HEK293T (cell line): Measurements from ENCODE around the gene SCN4A.
"Not testable (repeated sequence)": the region's sequence is repeated elsewhere in the genome, so short reads cannot be mapped to it uniquely, and the experiment has no call there.

Experiments used
- CTCF ChIA-PET: fragments of 350-600 bp; formaldehyde crosslinking; extraction: SDS; loops from one replicate; lab custom pipeline; 2021; ENCODE audit warnings: antibody characterized with exemption, inconsistent platforms; lab: Yijun Ruan, JAX
- POLR2A ChIA-PET: fragments of 350-600 bp; formaldehyde crosslinking; extraction: SDS; loops from one replicate; lab custom pipeline; 2020; ENCODE audit warnings: antibody characterized with exemption, inconsistent platforms; lab: Yijun Ruan, JAX
- DNase-seq: peaks from one replicate; pipeline ENCODE4 v3.0.0; 2012; ENCODE audit warnings: mixed read lengths; ENCODE audit errors: extremely low spot score
- ARNT ChIP-seq: fragments of 450-650 bp; IDR thresholded peaks from 2 replicates; pipeline ENCODE4 v1.6.1; 2017; ENCODE audit warnings: mild to moderate bottlenecking
- BHLHE40 ChIP-seq: fragments of 450-650 bp; IDR thresholded peaks from 2 replicates; pipeline ENCODE4 v1.6.1; 2016; ENCODE audit warnings: mild to moderate bottlenecking, moderate library complexity, borderline replicate concordance
- CTBP1 ChIP-seq: fragments of 450-650 bp; IDR thresholded peaks from 2 replicates; pipeline ENCODE4 v1.6.1; 2016; ENCODE audit warnings: borderline replicate concordance
- ELF4 ChIP-seq: fragments of 450-650 bp; IDR thresholded peaks from 2 replicates; pipeline ENCODE4 v1.6.1; 2017; ENCODE audit warnings: antibody characterized with exemption
- FOXA1 ChIP-seq: fragments of 450-650 bp; IDR thresholded peaks from 2 replicates; pipeline ENCODE4 v1.6.1; 2016; ENCODE audit warnings: mild to moderate bottlenecking
- FOXK2 ChIP-seq: fragments of 450-650 bp; IDR thresholded peaks from 2 replicates; pipeline ENCODE4 v1.6.1; 2016; ENCODE audit warnings: mild to moderate bottlenecking
- FOXM1 ChIP-seq: fragments of 450-650 bp; IDR thresholded peaks from 2 replicates; pipeline ENCODE4 v1.6.1; 2017; ENCODE audit warnings: mild to moderate bottlenecking, borderline replicate concordance
- HDGF ChIP-seq: fragments of 450-650 bp; IDR thresholded peaks from 2 replicates; pipeline ENCODE4 v1.6.1; 2017; ENCODE audit warnings: antibody characterized with exemption, borderline replicate concordance
- L3MBTL2 ChIP-seq: fragments of 450-650 bp; conservative IDR thresholded peaks from 2 replicates; pipeline ENCODE4 v1.6.1; 2016; ENCODE audit warnings: mild to moderate bottlenecking
- LEF1 ChIP-seq: fragments of 450-650 bp; IDR thresholded peaks from 2 replicates; pipeline ENCODE4 v1.6.1; 2017; ENCODE audit warnings: mild to moderate bottlenecking, borderline replicate concordance
- NFRKB ChIP-seq: fragments of 450-650 bp; IDR thresholded peaks from 2 replicates; pipeline ENCODE4 v1.6.1; 2016; ENCODE audit warnings: mild to moderate bottlenecking, moderate library complexity
- PKNOX1 ChIP-seq: fragments of 450-650 bp; IDR thresholded peaks from 2 replicates; pipeline ENCODE4 v1.6.1; 2016
- SP1 ChIP-seq: fragments of 450-650 bp; IDR thresholded peaks from 2 replicates; pipeline ENCODE4 v1.6.1; 2017
- SUZ12 ChIP-seq: fragments of 450-650 bp; IDR thresholded peaks from 2 replicates; pipeline ENCODE4 v1.6.1; 2016; ENCODE audit warnings: mild to moderate bottlenecking
- TARDBP ChIP-seq: fragments of 450-650 bp; IDR thresholded peaks from 2 replicates; pipeline ENCODE4 v1.6.1; 2016
- ZNF384 ChIP-seq: fragments of 450-650 bp; IDR thresholded peaks from 2 replicates; pipeline ENCODE4 v1.6.1; 2016

Gene SCN4A

GRCh38 chr17:63972796-63973195 is at the start of gene SCN4A:
Gene SCN4A, minus strand, starts transcription at chr17:63972918. Its CDS starts 77 bp downstream, at chr17:63972841.
- POLR2A ChIA-PET: no interaction called here
- no peak for TF ChIP-seq FOXM1
- no peak for TF ChIP-seq ELF4
- TF ChIP-seq SP1: no peak
- TF ChIP-seq LEF1: no peak
- TF ChIP-seq NFRKB: no peak
- TF ChIP-seq FOXK2: no peak
- no peak for TF ChIP-seq ARNT
- no peak for TF ChIP-seq FOXA1
- no peak for TF ChIP-seq CTBP1
- TF ChIP-seq PKNOX1: no peak
- no peak for TF ChIP-seq SUZ12
- TF ChIP-seq TARDBP: no peak
- TF ChIP-seq BHLHE40: no peak
- no peak for TF ChIP-seq L3MBTL2
- TF ChIP-seq ZNF384: no peak
- no peak for TF ChIP-seq HDGF
- CTCF ChIA-PET: no interaction called here
- DNase-seq: no peak

GRCh38 chr17:64020056-64020766 is 47.5 kb upstream of the SCN4A start, which contains the start of gene ICAM2:
Gene ICAM2, minus strand, starts transcription at chr17:64020633. Its CDS starts 13,942 bp downstream, at chr17:64006691.
- ChIA-PET CTCF (interaction anchor here (1.0 to 1.4 kb wide), 4 partner anchors 10 to 137 kb away, joined by 3 to 5 read pairs (median 4); no protein-coding TSS in a partner anchor), POLR2A (no interaction called here)
- no peak for DNase-seq
- no peak for TF ChIP-seq FOXA1
- no peak for TF ChIP-seq PKNOX1
- TF ChIP-seq BHLHE40: no peak
- TF ChIP-seq SP1: no peak
- no peak for TF ChIP-seq HDGF
- no peak for TF ChIP-seq ELF4
- no peak for TF ChIP-seq SUZ12
- no peak for TF ChIP-seq ZNF384
- no peak for TF ChIP-seq NFRKB
- no peak for TF ChIP-seq CTBP1
- TF ChIP-seq TARDBP: no peak
- no peak for TF ChIP-seq LEF1
- no peak for TF ChIP-seq ARNT
- no peak for TF ChIP-seq L3MBTL2
- TF ChIP-seq FOXM1: no peak
- TF ChIP-seq FOXK2: no peak

GRCh38 chr17:64019551-64019961 is 46.8 kb upstream of the SCN4A start:
- DNase-seq, POLR2A ChIA-PET: not testable (repeated sequence)
- CTCF ChIA-PET: interaction anchor here (0.7 to 1.1 kb wide), 2 partner anchors 9 to 137 kb away, joined by 3 to 14 read pairs; no protein-coding TSS in a partner anchor

GRCh38 chr17:64017381-64017980 is 44.8 kb upstream of the SCN4A start:
- TF ChIP-seq FOXA1: no peak
- no peak for TF ChIP-seq ELF4
- no peak for TF ChIP-seq PKNOX1
- no peak for TF ChIP-seq ARNT
- no peak for TF ChIP-seq SP1
- TF ChIP-seq ZNF384: no peak
- TF ChIP-seq L3MBTL2: no peak
- TF ChIP-seq SUZ12: no peak
- TF ChIP-seq LEF1: no peak
- no peak for TF ChIP-seq FOXM1
- POLR2A ChIA-PET: interaction anchor here (1.8 kb wide), 1 partner anchor 128 kb away, joined by 7 read pairs; no protein-coding TSS in a partner anchor
- CTCF ChIA-PET: interaction anchor here (0.6 to 2.2 kb wide), 6 partner anchors 8 to 402 kb away, joined by 3 to 11 read pairs (median 6); no protein-coding TSS in a partner anchor
- no peak for DNase-seq

- ChIA-PET CTCF (interaction anchor here (0.6 to 2.2 kb wide), 6 partner anchors 9 to 126 kb away, joined by 3 to 11 read pairs (median 6); no protein-coding TSS in a partner anchor), POLR2A (interaction anchor here (1.8 kb wide), 1 partner anchor 129 kb away, joined by 7 read pairs; no protein-coding TSS in a partner anchor)
- TF ChIP-seq ZNF384 (no peak), ELF4 (no peak), FOXM1 (no peak), HDGF (no peak), NFRKB (no peak), PKNOX1 (no peak), SP1 (no peak), L3MBTL2 (no peak), FOXK2 (no peak)
- DNase-seq: no peak
Observed at GRCh38 chr17:64016974-64017373, 44.3 kb upstream of the SCN4A start.
